ENCODE data around the gene SLC7A1. TPM values are rescaled to one million over a fixed set of nuclear protein-coding genes. Genes with fewer than 3 reads are reported as not detected.

The SLC7A1 gene
- total and polyA plus RNA-seq, 2 donors (not counting 3 experiments of a cell fraction or from before 2014, with no cell fraction given) = 21.0 to 79.3 TPM

- Histone ChIP-seq H3K27ac (ENCODE audit: insufficient read depth, low read depth, low read length) (peak overlapping the region; percentile 99), H3K9me3 (replicated peaks; ENCODE audit: control insufficient read depth, insufficient read depth, low read length) (no peaks in the 10 kb centered on the region), H3K9me1 (replicated peaks; ENCODE audit: control insufficient read depth, extremely low read depth, insufficient read depth, low read length) (no peaks in the 10 kb centered on the region), H3K4me2 (ENCODE audit: insufficient read depth, low read length) (no peak overlapping the region), H3K9ac (replicated peaks; ENCODE audit: extremely low read depth, insufficient read depth, low read length) (peak overlapping the region; percentile 82), H3K79me2 (ENCODE audit: control insufficient read depth, insufficient read depth, low read length) (peaks cover 83% of the 10 kb centered on the region), H3K4me3 (replicated peaks in 1 of 3; ENCODE audit: insufficient read depth in 1 of 3, low read depth in 1 of 3, low read length in 3 of 3) (no peak overlapping the region), H4K20me1 (replicated peaks; ENCODE audit: control insufficient read depth, extremely low read depth, insufficient read depth, low read length) (no peaks in the 10 kb centered on the region), H3K4me1 (ENCODE audit: control insufficient read depth, extremely low read depth, insufficient read depth, low read length) (peaks cover 39% of the 10 kb centered on the region), H2AFZ (ENCODE audit: low read depth, low read length) (no peak overlapping the region), H3K36me3 (ENCODE audit: control insufficient read depth in 2 of 2, extremely low read depth in 1 of 2, insufficient read depth in 2 of 2, low read length in 2 of 2) (no peaks in the 10 kb centered on the region), H3K27me3 (ENCODE audit: control insufficient read depth in 2 of 2, insufficient read depth in 2 of 2, low read length in 2 of 2) (no peaks in the 10 kb centered on the region)
- intact Hi-C loops (cut with micrococcal nuclease) = no loop called here
- DNase-seq (ENCODE audit: low read depth, low spot score) (no peak), FAIRE-seq (peak; percentile 15)
- dilution Hi-C loops (cut with MboI; ENCODE audit: extremely low pct_ligation_motif_present, low sequenced_read_pairs) = no loop called here
- TF ChIP-seq MAX (IDR thresholded peaks at IDR 0.05; ENCODE audit: insufficient read depth, insufficient read length) = no peak
- TF ChIP-seq EZH2 (IDR thresholded peaks at IDR 0.05; ENCODE audit: borderline replicate concordance, low read depth, low read length, severe bottlenecking) = no peak
- no peak for TF ChIP-seq POLR2A (IDR thresholded peaks at IDR 0.05; ENCODE audit: low read depth, low read length)
- TF ChIP-seq FOS (IDR thresholded peaks at IDR 0.05; ENCODE audit: borderline replicate concordance, insufficient read depth, low read length) = no peak
- TF ChIP-seq JUN (IDR thresholded peaks at IDR 0.05; ENCODE audit: borderline replicate concordance, insufficient read depth, insufficient read length, low read depth) = no peak
- TF ChIP-seq MYC (IDR thresholded peaks at IDR 0.05; ENCODE audit: low read depth, low read length) = no peak
- no peak for TF ChIP-seq GATA2 (IDR thresholded peaks at IDR 0.05; ENCODE audit: insufficient read depth, insufficient read length, low read depth, low read length)
- no peak for TF ChIP-seq POLR2AphosphoS5 (IDR thresholded peaks at IDR 0.05; ENCODE audit: insufficient read depth, low read depth, low read length)
- TF ChIP-seq CTCF (IDR thresholded peaks at IDR 0.05; ENCODE audit: extremely low read depth in 1 of 2, insufficient read depth in 1 of 2, low read depth in 1 of 2, low read length in 2 of 2) = no peak
- POLR2A ChIA-PET = interaction anchor here (0.6 kb wide), 1 partner anchor 1937 kb away, joined by 4 read pairs; no protein-coding TSS in a partner anchor
- CTCF ChIA-PET = interaction anchor here (0.9 to 1.7 kb wide), 4 partner anchors 19 to 569 kb away, joined by 3 to 7 read pairs (median 3); no protein-coding TSS in a partner anchor
- no TSS peak for BruUV-seq (replicated peaks)
These were observed 49.5 kb downstream of the SLC7A1 start for GRCh38 chr13:29545988-29546387.

All from endothelial cell of umbilical vein (primary cell).